Left ventricle myocardium inferior (tissue), 1 donor: Measurements from ENCODE around the gene PLXDC2. TPM values are rescaled to one million over a fixed set of nuclear protein-coding genes. Genes with fewer than 3 reads are reported as not detected.
"Not testable (repeated sequence)": the region's sequence is repeated elsewhere in the genome, so short reads cannot be mapped to it uniquely, and the experiment has no call there.

Experiments
- DNase-seq: peaks from one replicate; pipeline ENCODE4 v3.0.0-alpha.2; 2020
- H3K27ac ChIP-seq: fragments of 200-600 bp; replicated peaks from 2 replicates; pipeline ENCODE4 v1.8.0; 2021
- H3K27me3 ChIP-seq: fragments of 200-600 bp; 2 replicates; pipeline ENCODE4 v1.8.0; 2021; ENCODE audit warnings: low read depth
- H3K36me3 ChIP-seq: fragments of 200-600 bp; 2 replicates; pipeline ENCODE4 v1.8.0; 2021
- H3K4me1 ChIP-seq: fragments of 200-600 bp; 2 replicates; pipeline ENCODE4 v1.8.0; 2021
- H3K4me3 ChIP-seq: fragments of 200-600 bp; 2 replicates; pipeline ENCODE4 v1.8.0; 2021; ENCODE audit warnings: mild to moderate bottlenecking, moderate library complexity
- H3K9me3 ChIP-seq: fragments of 200-600 bp; replicated peaks from 2 replicates; pipeline ENCODE4 v1.8.0; 2021
- intact Hi-C: fragments of 100-400 bp; cut with micrococcal nuclease; formaldehyde crosslinking; loops from one replicate; pipeline ENCODE4 v1.11.0; 2022
- total RNA-seq: library from RNA; stranded (reverse); fragmentation: NEBNext Ultra II Directional; extraction: Animal tissue kit (Norgen Biotek cat#: 25700); gene quantifications from one replicate; pipeline ENCODE4 v1.2.1, GENCODE V29; 2021
- TF ChIP-seq, protein P1 (sequence below): fragments of 200-600 bp; IDR thresholded peaks from 2 replicates; pipeline ENCODE4 v1.8.0; 2021; ENCODE audit warnings: antibody characterized with exemption, mild to moderate bottlenecking, borderline replicate concordance
- donor health status: DM: no; HTN: yes; CAD: no; lungs with severe emphysema.

PLXDC2 gene
- total RNA-seq, 1 donor from 2014 or later, result 16.6 TPM

GRCh38 chr10:20034732-20035131, 218.5 kb downstream of the PLXDC2 start:
- no peaks in the 10 kb centered on the region for H3K36me3 ChIP-seq
- no peak overlapping the region for H3K27ac ChIP-seq
- H3K9me3 ChIP-seq, result peaks cover 8% of the 10 kb centered on the region
- intact Hi-C loops, result no loop called here
- H3K27me3 ChIP-seq, result no peaks in the 10 kb centered on the region
- no peak for DNase-seq
- H3K4me3 ChIP-seq, result no peak overlapping the region
- TF ChIP-seq, protein P1, sequence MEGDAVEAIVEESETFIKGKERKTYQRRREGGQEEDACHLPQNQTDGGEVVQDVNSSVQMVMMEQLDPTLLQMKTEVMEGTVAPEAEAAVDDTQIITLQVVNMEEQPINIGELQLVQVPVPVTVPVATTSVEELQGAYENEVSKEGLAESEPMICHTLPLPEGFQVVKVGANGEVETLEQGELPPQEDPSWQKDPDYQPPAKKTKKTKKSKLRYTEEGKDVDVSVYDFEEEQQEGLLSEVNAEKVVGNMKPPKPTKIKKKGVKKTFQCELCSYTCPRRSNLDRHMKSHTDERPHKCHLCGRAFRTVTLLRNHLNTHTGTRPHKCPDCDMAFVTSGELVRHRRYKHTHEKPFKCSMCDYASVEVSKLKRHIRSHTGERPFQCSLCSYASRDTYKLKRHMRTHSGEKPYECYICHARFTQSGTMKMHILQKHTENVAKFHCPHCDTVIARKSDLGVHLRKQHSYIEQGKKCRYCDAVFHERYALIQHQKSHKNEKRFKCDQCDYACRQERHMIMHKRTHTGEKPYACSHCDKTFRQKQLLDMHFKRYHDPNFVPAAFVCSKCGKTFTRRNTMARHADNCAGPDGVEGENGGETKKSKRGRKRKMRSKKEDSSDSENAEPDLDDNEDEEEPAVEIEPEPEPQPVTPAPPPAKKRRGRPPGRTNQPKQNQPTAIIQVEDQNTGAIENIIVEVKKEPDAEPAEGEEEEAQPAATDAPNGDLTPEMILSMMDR, result no peak
- H3K4me1 ChIP-seq, result peaks cover 18% of the 10 kb centered on the region

DNA sequence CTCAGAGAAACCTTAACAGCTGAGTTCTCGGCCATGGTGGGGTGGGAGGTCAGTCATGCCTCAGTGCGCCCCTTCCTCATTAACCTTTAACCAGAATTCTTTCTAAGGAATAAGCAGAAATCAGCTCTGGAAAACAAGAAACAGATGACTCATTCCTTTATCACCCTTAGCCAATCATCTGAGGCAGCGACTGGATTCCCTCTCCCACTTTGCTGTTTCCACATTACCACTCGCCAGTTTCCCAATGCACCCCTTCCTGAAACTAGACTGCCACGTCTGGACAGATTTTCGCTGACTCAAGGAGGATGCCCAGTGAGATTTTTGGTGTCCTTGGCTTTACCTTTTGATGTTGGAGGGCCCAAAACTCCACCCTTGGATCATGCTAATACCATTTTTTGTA, 223.8 kb downstream of the PLXDC2 start:
- Histone ChIP-seq H3K4me1 (no peaks in the 10 kb centered on the region), H3K4me3 (no peak overlapping the region), H3K9me3 (peaks cover 8% of the 10 kb centered on the region), H3K27me3 (no peaks in the 10 kb centered on the region), H3K36me3 (no peaks in the 10 kb centered on the region), H3K27ac (no peak overlapping the region)
- intact Hi-C loops, result no loop called here
- TF ChIP-seq, protein P1, result no peak
- DNase-seq, result no peak

DNA sequence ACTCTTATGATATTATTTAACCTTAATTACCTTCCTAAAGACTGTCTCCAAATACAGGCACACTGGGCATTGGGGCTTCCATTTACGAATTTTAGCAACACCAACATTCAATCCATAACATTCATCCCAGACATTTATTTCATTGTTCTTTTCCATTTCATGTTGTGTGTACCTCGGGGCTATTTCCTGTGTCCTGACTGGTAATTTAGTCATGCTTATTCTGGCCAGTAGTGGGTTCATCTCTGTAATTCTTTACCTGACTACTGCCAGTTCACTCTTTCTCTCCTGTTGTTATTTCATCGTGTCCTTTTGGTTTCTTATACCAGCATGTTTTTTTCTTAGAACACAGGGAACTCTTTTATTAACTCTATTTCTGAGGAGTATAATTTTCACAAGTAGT, 225.7 kb downstream of the PLXDC2 start:
- intact Hi-C loops, result no loop called here
- no peaks in the 10 kb centered on the region for H3K4me1 ChIP-seq
- DNase-seq, result no peak
- H3K4me3 ChIP-seq, result no peak overlapping the region
- no peaks in the 10 kb centered on the region for H3K27me3 ChIP-seq
- no peaks in the 10 kb centered on the region for H3K9me3 ChIP-seq
- H3K27ac ChIP-seq, result no peak overlapping the region
- TF ChIP-seq, protein P1, result no peak
- no peaks in the 10 kb centered on the region for H3K36me3 ChIP-seq

GRCh38 chr10:20045100-20045499, 228.9 kb downstream of the PLXDC2 start:
- H3K4me3 ChIP-seq, H3K27ac ChIP-seq, H3K36me3 ChIP-seq, H3K4me1 ChIP-seq, intact Hi-C loops, H3K9me3 ChIP-seq, H3K27me3 ChIP-seq, DNase-seq: not testable (repeated sequence)

GRCh38 chr10:20048161-20048560, 231.9 kb downstream of the PLXDC2 start:
- Histone ChIP-seq H3K27ac (no peak overlapping the region), H3K4me3 (no peak overlapping the region), H3K36me3 (no peaks in the 10 kb centered on the region), H3K9me3 (peaks cover 4% of the 10 kb centered on the region), H3K27me3 (no peaks in the 10 kb centered on the region), H3K4me1 (no peaks in the 10 kb centered on the region)
- TF ChIP-seq, protein P1, result no peak
- no peak for DNase-seq
- intact Hi-C loops, result no loop called here

GRCh38 chr10:20058135-20058534, 241.9 kb downstream of the PLXDC2 start:
- TF ChIP-seq, protein P1, result no peak
- intact Hi-C loops, result no loop called here

More at GRCh38 chr10:20058135-20058534, 241.9 kb downstream of the PLXDC2 start:
- no peak overlapping the region for H3K27ac ChIP-seq
- H3K4me3 ChIP-seq, result no peak overlapping the region
- H3K4me1 ChIP-seq, result peaks cover 7% of the 10 kb centered on the region
- peaks cover 7% of the 10 kb centered on the region for H3K36me3 ChIP-seq
- no peak for DNase-seq
- peaks cover 21% of the 10 kb centered on the region for H3K9me3 ChIP-seq
- H3K27me3 ChIP-seq, result no peaks in the 10 kb centered on the region
